Dedifferentiated amniotic fluid mesenchymal stem cell (primary cell): Measurements from ENCODE around the gene NUDT14.

Experiments
- DNase-seq: peaks from one replicate; pipeline ENCODE4 v3.0.0-alpha.2; 2016; ENCODE audit errors: extremely low spot score

The NUDT14 gene

GRCh38 chr14:105173901-105174894 lies 6.9 kb downstream of the NUDT14 start:
- DNase-seq, result no peak

GRCh38 chr14:105173145-105173544 lies 8.0 kb downstream of the NUDT14 start:
- no peak for DNase-seq

GRCh38 chr14:105172476-105172875 lies 8.6 kb downstream of the NUDT14 start:
- no peak for DNase-seq

GRCh38 chr14:105171004-105171673 lies 10.0 kb downstream of the NUDT14 start:
- DNase-seq, result no peak

- no peak for DNase-seq
Measured at GRCh38 chr14:105169776-105170655, 11.1 kb downstream of the NUDT14 start.

GRCh38 chr14:105168979-105169507 lies 12.1 kb downstream of the NUDT14 start:
- no peak for DNase-seq

GRCh38 chr14:105168496-105168978 lies 12.6 kb downstream of the NUDT14 start, which contains the start of gene JAG2:
Gene JAG2, minus strand, starts transcription at chr14:105168776. Its CDS starts 356 bp downstream, at chr14:105168420.
- no peak for DNase-seq

GRCh38 chr14:105168093-105168420 lies 13.1 kb downstream of the NUDT14 start:
- DNase-seq, result no peak

GRCh38 chr14:105167303-105168092 lies 13.6 kb downstream of the NUDT14 start:
- DNase-seq, result no peak

- DNase-seq, result no peak
Measured at GRCh38 chr14:105166571-105167302, 14.4 kb downstream of the NUDT14 start.

- no peak for DNase-seq
Measured at GRCh38 chr14:105165761-105166485, 15.2 kb downstream of the NUDT14 start.

- no peak for DNase-seq
Measured at GRCh38 chr14:105165134-105165704, 15.9 kb downstream of the NUDT14 start.

GRCh38 chr14:105163040-105163742 lies 17.9 kb downstream of the NUDT14 start:
- no peak for DNase-seq

GRCh38 chr14:105162669-105162979 lies 18.5 kb downstream of the NUDT14 start:
- no peak for DNase-seq

- DNase-seq, result peak; percentile 17
Measured at GRCh38 chr14:105161964-105162668, 19.0 kb downstream of the NUDT14 start.

- DNase-seq, result no peak
Measured at GRCh38 chr14:105161309-105161708, 19.8 kb downstream of the NUDT14 start.

- DNase-seq, result no peak
Measured at GRCh38 chr14:105160776-105161175, 20.3 kb downstream of the NUDT14 start.

- no peak for DNase-seq
Measured at GRCh38 chr14:105159344-105159743, 21.8 kb downstream of the NUDT14 start.
